SK-N-SH treated with all-trans-retinoic acid at 6 μM for 48 hours (cell line): ENCODE data around the gene PACSIN2.

Experiments used
- BACH2 ChIP-seq: fragments of 250-450 bp; sonication (Bioruptor Pico); IDR thresholded peaks from 2 replicates; pipeline ENCODE4 v1.9.0; 2021; ENCODE audit warnings: mild to moderate bottlenecking, borderline replicate concordance
- CSRNP3 ChIP-seq: fragments of 250-450 bp; sonication (Bioruptor Pico); IDR thresholded peaks from 2 replicates; pipeline ENCODE4 v1.5.1; 2021; ENCODE audit warnings: mild to moderate bottlenecking, moderate library complexity
- PATZ1 ChIP-seq: fragments of 250-450 bp; sonication (Bioruptor Pico); IDR thresholded peaks from 2 replicates; pipeline ENCODE4 v1.8.0; 2020; ENCODE audit warnings: mild to moderate bottlenecking, moderate library complexity, borderline replicate concordance
- PPARA ChIP-seq: fragments of 250-450 bp; sonication (Bioruptor Pico); IDR thresholded peaks from 2 replicates; pipeline ENCODE4 v1.5.0; 2020; ENCODE audit warnings: mild to moderate bottlenecking, borderline replicate concordance
- ZFP30 ChIP-seq: fragments of 450-650 bp; formaldehyde crosslinking; IDR thresholded peaks from 2 replicates; pipeline ENCODE4 v1.5.0; 2022; ENCODE audit warnings: mild to moderate bottlenecking, moderate library complexity
- TF ChIP-seq, protein P1 (sequence below): fragments of 250-450 bp; sonication (Bioruptor Pico); IDR thresholded peaks from 2 replicates; pipeline ENCODE4 v1.5.0; 2020; ENCODE audit warnings: mild to moderate bottlenecking, moderate library complexity

DNA sequence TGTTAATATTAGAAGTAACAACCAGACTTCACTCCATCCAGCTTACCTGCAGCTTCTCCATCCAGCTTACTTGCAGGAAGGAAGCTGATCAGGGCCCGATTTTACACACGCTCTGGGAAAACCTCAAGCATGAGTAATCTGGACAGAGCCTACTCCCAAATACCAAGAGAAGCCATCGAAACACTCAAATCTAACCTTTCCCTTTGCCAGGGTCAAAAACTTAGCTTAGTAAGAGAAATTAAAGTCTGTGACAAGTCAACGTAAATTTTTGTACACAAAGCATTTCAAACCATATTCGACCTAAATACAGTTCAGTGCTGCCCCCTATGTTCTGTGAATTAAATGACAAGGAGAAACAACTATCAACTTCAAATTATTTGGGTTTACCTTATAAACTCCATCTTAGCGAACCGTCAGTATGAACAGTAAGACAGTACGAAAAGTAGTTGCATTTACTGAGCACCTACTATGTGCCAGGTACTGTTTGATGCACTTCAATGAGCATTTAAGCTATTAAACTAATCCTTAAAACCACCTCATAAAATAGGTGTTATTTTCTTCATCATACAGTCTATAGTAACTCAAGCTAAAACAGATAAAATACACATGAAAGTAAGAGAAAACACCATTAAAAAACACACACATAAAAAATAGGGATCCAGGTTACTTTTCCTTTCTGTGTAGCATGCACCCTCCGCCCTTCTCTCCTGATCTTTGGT is 194.7 kb downstream of the PACSIN2 start:
- no peak for TF ChIP-seq PPARA
- TF ChIP-seq ZFP30 = no peak
- TF ChIP-seq BACH2 (CRISPR knock-in tag) = no peak
- TF ChIP-seq PATZ1 = no peak
- no peak for TF ChIP-seq CSRNP3
- TF ChIP-seq, protein P1, sequence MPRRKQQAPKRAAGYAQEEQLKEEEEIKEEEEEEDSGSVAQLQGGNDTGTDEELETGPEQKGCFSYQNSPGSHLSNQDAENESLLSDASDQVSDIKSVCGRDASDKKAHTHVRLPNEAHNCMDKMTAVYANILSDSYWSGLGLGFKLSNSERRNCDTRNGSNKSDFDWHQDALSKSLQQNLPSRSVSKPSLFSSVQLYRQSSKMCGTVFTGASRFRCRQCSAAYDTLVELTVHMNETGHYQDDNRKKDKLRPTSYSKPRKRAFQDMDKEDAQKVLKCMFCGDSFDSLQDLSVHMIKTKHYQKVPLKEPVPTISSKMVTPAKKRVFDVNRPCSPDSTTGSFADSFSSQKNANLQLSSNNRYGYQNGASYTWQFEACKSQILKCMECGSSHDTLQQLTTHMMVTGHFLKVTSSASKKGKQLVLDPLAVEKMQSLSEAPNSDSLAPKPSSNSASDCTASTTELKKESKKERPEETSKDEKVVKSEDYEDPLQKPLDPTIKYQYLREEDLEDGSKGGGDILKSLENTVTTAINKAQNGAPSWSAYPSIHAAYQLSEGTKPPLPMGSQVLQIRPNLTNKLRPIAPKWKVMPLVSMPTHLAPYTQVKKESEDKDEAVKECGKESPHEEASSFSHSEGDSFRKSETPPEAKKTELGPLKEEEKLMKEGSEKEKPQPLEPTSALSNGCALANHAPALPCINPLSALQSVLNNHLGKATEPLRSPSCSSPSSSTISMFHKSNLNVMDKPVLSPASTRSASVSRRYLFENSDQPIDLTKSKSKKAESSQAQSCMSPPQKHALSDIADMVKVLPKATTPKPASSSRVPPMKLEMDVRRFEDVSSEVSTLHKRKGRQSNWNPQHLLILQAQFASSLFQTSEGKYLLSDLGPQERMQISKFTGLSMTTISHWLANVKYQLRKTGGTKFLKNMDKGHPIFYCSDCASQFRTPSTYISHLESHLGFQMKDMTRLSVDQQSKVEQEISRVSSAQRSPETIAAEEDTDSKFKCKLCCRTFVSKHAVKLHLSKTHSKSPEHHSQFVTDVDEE (CRISPR knock-in tag) = no peak
